Hematopoietic multipotent progenitor cell treated with erythropoietin and hydrocortisone succinate and interleukin-3 and kit ligand, for 15 days (in vitro differentiated cells): ENCODE results near the gene SNTN.
"Not testable (repeated sequence)": the region's sequence is repeated elsewhere in the genome, so short reads cannot be mapped to it uniquely, and the experiment has no call there.

Experiments
- DNase-seq: peaks from one replicate; pipeline ENCODE4 v3.0.0-alpha.2; 2015; ENCODE audit warnings: low spot score

Gene SNTN

GRCh38 chr3:63652066-63652725, at the start of gene SNTN:
Gene SNTN (plus strand): TSS chr3:63652675. CDS start chr3:63652688, 13 bp downstream.
- DNase-seq, result no peak

DNA sequence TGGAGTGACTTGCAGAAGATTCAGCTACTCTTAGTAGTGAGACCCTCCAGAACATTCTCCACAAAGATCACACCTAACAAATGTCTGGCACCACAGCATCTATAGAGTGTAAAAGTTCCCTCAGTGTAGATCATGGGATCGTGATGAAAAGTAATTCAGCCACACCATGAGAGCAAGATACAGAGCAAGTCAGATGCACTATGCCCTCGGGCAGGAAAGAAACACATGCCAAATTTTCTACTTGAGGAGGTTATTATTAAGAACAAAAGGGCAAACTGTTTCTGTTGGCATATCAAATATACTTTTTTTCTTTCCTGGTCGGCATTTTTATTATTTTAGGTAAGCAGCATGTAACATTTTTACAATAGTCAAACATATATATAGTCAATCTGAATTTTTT, 44.8 kb upstream of the SNTN start:
- no peak for DNase-seq

DNA sequence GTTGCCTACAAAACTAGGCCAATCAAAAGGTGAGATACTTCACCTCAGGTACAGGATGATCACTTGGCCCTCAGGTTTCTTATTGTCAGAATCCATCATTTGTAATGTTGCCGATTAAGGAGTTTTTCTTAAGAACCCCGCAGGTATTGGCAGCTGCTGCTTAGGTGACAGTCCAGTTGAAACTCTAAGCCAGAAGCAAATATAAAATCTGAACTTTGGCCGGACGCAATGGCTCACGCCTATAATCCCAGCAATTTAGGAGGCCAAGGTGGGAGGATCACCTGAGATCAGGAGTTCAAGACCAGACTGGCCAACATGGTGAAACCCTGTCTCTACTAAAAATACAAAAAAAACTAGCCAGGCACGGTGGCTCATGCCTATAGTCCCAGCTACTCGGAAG, 43.1 kb upstream of the SNTN start:
- DNase-seq, result no peak

- no peak for DNase-seq
Observed at GRCh38 chr3:63609834-63610233, 42.6 kb upstream of the SNTN start.

GRCh38 chr3:63611382-63611781, 41.1 kb upstream of the SNTN start:
- DNase-seq, result no peak

DNA sequence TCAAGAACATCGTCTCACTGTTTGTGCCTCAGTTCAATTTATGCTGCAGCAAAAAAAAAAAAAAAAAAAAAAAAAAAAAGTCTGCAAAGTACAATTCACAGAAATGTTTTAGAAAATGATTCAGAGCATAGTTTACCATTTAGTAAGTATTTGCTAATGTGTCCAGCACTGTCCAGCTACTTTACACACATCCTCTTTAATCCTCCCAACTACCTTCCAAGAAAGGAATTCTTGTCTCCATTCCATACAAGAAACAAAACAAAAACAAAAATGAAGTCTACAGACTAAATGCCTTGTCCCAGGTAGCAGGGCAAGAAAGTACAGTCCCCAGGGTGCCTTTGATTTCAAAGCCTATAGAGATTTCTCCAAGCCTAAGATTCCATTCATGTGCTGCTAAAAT, 38.9 kb upstream of the SNTN start:
- no peak for DNase-seq

DNA sequence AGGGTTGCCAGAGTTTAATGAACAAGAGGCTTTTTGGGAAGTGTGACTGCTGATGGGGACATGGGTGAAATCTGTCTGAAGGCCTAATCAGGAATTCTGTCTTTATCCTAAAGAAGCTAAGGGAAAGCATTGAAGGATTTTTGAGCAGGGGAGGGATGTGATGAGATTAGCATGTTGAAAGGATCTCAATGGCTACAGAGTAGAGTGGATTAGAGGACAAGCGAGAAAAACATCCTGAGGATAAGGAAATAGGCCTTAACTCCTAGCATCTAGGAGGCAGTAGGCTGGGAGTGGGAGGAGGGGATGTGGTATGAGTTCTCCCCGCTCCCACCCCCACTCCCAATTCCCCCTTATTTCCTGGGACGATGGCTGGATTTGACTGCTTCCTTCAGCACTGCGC, 35.1 kb upstream of the SNTN start:
- DNase-seq, result no peak

DNA sequence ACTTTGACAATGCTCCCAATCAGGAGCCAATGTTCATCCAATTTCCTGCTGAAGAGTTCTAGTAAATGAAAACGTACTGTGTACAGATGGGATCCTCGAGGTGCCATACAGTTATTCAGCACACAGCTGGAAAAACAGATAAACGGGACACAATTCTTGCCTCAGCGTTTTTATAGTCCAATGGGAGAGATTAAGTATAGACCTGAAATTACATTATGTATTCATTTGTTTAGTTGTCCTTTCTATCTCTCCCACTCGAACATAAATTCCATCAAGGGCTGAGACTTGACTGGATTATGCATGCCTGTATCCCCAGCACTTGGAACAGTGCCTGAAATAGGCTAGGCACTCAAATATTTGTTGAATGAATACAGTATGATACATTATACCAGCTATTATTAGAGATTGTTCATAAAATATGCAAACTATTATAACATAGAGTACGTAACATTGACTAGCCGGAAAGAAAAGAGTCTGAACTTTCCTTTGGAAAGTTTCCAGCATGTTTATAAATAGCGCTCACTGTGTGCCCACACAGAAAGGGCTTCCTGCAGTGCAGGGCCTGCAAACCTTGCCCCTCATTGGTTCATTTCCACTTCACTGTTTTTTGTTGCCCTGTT, 27.4 kb upstream of the SNTN start:
- no peak for DNase-seq

DNA sequence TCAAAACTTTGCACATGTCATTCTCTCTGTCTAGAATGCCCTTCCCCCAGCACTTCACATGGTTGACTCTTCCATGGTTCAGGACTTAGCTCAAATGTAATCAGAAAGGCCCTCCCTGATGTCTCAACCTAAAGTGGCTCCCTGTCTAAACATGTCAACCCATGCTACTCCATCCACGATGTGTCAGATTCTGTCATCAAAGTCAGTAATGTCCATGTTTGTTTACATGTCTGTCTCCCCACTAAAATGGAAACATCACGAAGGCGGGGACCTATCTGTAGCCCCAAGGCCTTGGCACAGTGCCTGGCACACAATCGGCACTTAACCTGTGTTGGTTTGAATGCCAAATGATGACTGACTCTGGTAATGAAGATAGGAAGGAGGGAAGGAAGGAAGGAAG, 20.8 kb upstream of the SNTN start:
- DNase-seq, result no peak

DNA sequence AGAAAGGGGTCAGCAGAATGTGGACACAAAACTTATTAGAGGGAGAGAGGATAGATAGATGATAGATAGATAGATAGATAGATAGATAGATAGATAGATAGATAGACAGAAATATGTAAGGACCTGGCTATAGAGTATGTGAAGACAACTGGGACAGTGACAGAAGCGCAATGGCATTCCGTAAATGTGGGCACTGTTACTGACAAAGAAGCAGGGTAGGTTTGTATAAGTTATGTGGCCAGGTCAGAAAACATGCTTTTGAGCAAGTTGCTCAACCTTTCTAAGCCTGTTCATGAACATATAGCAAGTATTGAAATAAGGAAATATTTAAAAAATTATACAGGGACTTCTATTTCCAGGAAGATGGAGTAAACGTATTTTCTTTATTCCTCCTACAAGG, 17.3 kb upstream of the SNTN start:
- no peak for DNase-seq

- DNase-seq, result no peak
Observed at GRCh38 chr3:63639806-63640205, 12.7 kb upstream of the SNTN start.

GRCh38 chr3:63642488-63642887, 10.0 kb upstream of the SNTN start:
- no peak for DNase-seq

DNA sequence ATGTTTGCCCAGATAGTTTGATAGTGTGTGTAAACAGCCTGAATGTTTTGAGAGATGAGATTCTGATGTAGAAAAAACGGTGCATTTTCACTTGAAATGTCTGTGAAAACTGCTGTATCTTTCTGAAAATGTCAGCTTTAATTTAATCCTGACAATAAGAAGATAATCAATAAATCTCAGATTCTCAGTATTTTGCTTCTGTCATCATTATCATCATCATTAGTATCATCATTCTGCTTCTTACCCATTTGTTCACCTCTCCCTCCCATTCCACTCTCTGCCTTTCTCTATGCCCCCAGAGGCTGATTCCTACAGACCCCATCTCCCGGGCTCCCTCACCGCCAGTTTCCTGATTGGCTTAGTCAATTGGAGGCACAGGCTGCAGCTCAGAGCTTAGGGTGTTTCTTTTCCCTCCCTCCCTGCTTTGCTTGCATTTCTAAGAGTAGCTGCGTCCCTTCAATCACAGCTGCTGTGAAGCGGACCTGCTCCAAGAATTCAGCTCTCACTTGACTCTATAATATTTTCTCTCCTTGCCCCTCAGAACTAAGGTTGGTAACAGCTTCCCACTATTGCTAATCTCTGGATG, 8.2 kb upstream of the SNTN start:
- no peak for DNase-seq

GRCh38 chr3:63644928-63645781, 7.3 kb upstream of the SNTN start:
- not testable (repeated sequence) for DNase-seq

GRCh38 chr3:63654211-63654610, 1.7 kb downstream of the SNTN start:
- DNase-seq, result no peak

GRCh38 chr3:63654931-63655330, 2.5 kb downstream of the SNTN start:
- no peak for DNase-seq

DNA sequence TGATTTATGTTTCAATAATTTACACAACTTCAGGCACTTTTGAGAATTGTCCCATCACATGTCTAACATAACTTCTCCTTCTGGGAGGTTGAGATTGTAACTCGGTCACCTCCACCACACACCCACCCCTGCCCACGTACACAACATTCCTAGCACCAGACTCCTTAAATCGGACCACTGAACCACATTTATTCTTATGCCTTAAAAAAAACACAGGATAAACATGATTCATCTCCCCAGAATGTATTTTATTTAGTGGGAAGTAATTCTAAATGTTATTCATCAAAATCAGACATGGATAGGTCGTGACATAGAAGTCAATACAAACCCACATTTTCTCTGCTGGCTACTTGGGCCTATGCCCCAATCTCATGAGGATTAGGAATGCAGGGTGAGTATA, 3.0 kb downstream of the SNTN start:
- DNase-seq, result no peak

DNA sequence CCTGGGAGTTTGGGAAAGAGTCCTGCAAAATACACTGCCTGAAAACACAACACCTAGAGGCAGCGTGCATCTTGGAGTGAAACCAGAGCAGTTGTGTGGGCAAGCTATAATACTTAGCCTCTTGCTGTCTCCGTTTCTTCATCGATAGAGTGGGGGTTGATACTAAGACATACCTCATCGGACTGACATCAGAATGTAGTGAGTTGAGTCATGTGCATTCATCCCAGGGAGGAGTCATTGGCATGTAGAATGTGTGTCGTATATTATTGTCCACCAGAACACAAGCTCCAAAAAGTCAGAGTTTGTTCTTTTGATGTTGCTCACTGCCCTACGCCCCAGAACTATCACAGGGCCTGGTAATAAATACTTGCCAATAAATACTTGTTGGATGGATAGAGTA, 4.3 kb downstream of the SNTN start:
- no peak for DNase-seq

DNA sequence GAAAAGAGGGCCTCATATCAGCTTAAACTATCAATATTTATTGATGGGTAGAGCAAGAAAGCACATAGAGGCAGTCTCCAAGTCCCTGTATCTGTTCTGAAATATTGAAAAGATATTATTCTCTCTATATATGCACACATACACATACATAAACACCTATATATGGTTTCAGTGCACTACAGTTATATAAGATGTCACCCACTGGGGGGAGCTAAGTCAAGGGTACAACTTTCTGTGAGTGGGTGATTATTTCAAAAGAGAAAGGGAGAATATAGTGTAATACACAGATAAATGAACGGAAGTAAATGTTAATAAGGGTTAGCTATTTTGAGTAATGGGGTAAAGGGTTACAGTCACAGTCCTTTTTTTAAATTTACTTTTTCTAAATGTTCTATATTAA, 8.8 kb downstream of the SNTN start:
- no peak for DNase-seq

DNA sequence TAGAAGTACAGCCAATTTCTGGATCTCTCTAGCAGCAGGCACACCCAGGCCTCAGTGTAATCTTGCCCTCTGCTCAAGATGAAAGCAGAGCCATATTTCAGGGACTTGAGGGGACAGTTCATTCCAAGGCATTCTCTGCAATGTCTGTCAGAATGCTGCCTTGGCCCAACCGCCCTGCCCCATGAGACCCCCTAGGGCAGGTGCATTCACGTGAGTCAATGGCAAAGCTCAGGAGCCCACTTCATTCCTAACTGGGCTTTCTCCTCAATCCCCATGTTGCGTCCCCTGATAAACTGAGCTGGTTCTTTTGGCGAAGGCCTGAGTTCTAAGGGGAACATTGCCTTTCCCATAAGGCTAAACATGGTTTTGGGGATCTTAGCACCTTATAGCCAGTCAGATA, 9.5 kb downstream of the SNTN start:
- no peak for DNase-seq

DNA sequence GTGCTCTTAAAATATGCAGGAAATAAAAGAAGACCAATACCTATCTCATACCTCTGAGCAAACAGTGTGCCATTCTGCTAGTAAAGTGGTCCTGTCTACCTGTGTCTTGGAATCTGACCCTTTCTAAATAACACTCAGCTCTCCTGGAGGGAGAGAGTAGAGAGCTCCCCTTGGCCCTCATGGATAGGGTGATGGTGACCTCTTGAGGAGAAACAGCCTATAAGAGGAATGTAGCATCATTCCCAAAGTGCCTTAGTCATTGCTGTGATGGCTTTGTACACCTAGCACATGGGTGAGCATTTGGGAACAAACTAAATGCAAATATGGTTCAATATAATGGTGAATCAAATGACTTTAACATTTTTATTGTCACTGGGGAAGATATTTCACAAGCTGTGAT, 10.0 kb downstream of the SNTN start:
- no peak for DNase-seq

GRCh38 chr3:63670544-63670943, 18.1 kb downstream of the SNTN start:
- DNase-seq, result no peak

DNA sequence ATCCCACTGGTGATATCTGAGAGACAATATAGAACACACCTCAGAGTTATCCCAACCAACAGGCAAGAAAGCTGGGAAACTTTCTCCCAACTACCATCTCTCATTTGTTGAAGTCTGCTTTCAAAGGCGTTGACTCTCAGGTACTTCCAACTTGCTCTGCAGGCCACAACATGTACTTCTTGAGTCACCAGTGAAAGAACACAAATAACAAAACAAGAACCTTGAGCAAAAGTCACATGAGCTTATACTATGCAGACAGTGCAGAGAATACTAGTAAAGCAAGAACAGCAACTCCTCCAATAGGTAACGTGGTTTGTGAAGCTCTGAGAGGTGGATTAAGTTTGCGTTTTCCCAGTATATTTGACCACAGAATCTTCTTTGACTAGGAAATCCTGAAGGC, 20.6 kb downstream of the SNTN start:
- DNase-seq, result no peak
